Sciatic nerve (tissue), 2 donors: ENCODE results near the gene MVP. TPM values are rescaled to one million over a fixed set of nuclear protein-coding genes. Genes with fewer than 3 reads are reported as not detected.
"Not testable (repeated sequence)": the region's sequence is repeated elsewhere in the genome, so short reads cannot be mapped to it uniquely, and the experiment has no call there.

Experiments
- ATAC-seq: fragments of 200-7000 bp; cut with Tn5 transposase; one replicate; pipeline ENCODE4 v1.9.1; 2020; ENCODE audit warnings: mild to moderate bottlenecking, moderate library complexity
- DNase-seq: peaks from one replicate; pipeline ENCODE4 v3.0.0-alpha.2; 2020; ENCODE audit warnings: low spot score
- intact Hi-C: fragments of 100-400 bp; cut with DNase I; formaldehyde crosslinking; loops from one replicate; pipeline ENCODE4 v1.14.2; 2022
- total RNA-seq: library from RNA; stranded (reverse); fragmentation: NEBNext Ultra II Directional; extraction: Animal tissue kit (Norgen Biotek cat#: 25700); gene quantifications from one replicate; pipeline ENCODE4 v1.2.1, GENCODE V29; 2021
- donor health status: DM: no; HTN: no; CAD: no.
- donor health status: DM: no; HTN: no; CAD: no.

The MVP gene
- total RNA-seq, 1 donor from 2014 or later, result 123 TPM

DNA sequence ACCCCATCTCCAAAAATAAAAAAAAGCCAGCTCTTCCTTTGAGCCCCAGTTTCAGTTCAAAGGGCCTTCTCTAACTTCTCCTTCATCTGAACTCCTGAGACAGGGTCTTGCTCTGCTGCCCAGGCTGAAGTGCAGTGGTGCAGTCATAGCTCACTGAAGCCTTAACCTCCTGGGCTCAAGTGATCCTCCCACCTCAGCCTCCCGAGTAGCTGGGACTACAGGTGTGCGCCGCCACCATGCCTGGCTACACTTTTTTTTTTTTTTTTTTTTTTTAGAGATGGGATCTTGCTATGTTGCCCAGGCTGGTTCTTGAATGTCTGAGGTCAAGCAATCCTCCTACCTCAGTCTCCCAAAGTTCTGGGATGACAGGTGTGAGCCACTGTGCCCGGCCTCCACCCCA is 13.0 kb downstream of the MVP start:
- DNase-seq, ATAC-seq, intact Hi-C loops: not testable (repeated sequence)

DNA sequence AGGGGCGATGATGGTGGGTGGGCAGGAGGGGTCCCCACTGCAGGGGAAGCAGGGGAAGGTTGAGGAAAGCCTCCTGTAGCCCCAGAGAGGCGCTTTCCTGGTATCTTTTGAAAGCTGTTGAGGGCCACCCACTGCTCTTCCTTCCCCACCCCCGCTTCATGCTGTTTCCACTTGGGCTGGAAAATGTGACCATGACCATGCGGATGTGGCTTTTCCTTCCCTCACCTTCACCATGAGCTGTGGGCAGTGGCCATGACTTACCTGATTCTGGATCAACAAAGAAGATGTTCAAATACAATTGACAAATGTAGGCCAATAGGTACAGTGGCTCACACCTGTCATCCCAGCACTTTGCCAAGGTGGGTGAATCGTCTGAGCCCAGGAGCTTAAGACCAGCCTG is 13.8 kb downstream of the MVP start:
- ATAC-seq, result no peak
- intact Hi-C loops, result no loop called here
- DNase-seq, result no peak

DNA sequence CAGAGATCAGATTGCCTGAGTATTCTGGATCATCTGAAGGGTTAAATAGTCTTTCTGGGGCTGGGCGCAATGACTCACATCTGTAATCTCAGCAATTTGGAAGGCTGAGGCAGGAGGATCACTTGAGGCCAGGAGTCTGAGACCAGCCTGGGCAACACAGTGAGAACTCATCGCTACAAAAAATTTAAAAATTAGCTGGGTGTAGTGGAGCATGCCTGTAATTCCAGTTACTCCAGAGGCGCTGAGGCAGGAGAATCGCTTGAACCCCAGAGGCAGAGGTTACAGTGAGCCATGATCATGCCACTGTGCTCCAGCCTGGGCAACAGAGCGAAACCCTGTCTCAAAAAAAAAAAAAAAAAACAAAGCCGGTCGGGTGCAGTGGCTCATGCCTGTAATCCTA is 15.7 kb downstream of the MVP start:
- intact Hi-C loops, result no loop called here
- ATAC-seq, result no peak
- DNase-seq, result no peak

DNA sequence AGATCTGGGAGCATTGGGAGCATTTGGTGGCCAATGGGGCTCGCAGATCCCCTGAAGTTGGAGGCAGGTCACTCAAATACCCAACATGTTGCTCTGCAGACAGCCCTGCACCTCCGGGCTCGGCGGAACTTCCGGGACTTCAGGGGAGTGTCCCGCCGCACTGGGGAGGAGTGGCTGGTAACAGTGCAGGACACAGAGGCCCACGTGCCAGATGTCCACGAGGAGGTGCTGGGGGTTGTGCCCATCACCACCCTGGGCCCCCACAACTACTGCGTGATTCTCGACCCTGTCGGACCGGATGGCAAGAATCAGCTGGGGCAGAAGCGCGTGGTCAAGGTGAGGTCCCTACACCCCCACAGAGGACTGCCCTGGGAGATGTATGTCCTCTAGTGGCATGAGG is 16.4 kb downstream of the MVP start:
- no peak for ATAC-seq
- intact Hi-C loops, result no loop called here
- DNase-seq, result no peak

DNA sequence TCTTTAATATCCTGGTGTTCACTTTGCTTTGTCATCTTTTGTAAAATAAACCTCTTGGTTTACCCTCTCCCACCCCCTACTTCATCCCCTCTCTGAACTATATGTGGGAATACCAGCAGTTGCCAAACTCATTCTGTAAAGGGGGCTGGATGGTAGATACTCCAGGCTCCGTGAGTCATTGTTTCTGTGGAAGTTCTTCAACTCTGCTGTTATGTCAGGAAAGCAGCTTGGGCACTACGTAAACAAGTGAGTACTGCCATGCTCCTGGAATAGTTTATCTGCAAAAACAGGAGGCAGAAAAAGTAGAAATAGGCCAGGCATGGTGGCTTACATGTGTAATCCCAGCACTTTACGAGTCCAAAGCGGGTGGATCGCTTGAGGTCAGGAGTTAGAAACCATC is 17.6 kb downstream of the MVP start:
- DNase-seq (no peak), ATAC-seq (no peak)
- intact Hi-C loops, result no loop called here

DNA sequence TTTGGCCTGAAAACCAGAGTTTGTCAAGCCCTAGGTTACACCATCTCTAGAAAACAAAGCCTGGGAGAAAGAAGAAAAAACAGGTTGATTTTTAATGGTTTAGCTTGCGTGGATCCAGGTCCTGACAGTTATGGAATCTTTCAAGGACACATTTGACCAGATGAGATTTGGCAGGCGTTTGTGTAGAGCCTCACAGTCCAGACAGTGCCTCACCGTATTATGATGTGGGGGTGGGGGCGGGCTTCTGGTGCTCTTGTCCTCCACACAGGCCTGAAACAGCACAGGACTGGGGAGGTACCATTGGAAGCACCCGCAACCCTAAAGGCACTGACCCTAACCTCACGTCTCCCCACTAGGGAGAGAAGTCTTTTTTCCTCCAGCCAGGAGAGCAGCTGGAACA is 19.6 kb downstream of the MVP start:
- no peak for ATAC-seq
- no peak for DNase-seq
- intact Hi-C loops, result no loop called here

DNA sequence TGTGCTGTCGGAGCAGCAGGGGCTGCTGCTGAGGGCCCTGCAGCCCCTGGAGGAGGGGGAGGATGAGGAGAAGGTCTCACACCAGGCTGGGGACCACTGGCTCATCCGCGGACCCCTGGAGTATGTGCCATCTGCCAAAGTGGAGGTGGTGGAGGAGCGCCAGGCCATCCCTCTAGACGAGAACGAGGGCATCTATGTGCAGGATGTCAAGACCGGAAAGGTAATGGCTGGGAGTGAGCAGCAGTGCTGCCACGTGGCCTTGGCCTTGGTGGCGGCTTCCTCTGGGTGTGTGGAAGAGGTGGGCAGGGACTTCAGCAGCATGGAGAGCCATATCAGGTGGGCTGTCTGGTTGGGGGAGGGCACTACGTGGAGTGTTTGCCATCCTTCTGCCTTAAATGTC is 20.0 kb downstream of the MVP start:
- DNase-seq (no peak), ATAC-seq (no peak)
- intact Hi-C loops, result no loop called here

DNA sequence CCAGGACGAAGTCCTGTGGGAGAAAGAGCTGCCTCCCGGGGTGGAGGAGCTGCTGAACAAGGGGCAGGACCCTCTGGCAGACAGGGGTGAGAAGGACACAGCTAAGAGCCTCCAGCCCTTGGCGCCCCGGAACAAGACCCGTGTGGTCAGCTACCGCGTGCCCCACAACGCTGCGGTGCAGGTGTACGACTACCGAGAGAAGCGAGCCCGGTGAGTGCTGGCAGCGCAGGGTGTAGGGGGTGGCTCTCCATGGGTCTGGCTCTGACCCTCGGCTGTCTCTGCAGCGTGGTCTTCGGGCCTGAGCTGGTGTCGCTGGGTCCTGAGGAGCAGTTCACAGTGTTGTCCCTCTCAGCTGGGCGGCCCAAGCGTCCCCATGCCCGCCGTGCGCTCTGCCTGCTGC is 21.4 kb downstream of the MVP start:
- no peak for ATAC-seq

DNA sequence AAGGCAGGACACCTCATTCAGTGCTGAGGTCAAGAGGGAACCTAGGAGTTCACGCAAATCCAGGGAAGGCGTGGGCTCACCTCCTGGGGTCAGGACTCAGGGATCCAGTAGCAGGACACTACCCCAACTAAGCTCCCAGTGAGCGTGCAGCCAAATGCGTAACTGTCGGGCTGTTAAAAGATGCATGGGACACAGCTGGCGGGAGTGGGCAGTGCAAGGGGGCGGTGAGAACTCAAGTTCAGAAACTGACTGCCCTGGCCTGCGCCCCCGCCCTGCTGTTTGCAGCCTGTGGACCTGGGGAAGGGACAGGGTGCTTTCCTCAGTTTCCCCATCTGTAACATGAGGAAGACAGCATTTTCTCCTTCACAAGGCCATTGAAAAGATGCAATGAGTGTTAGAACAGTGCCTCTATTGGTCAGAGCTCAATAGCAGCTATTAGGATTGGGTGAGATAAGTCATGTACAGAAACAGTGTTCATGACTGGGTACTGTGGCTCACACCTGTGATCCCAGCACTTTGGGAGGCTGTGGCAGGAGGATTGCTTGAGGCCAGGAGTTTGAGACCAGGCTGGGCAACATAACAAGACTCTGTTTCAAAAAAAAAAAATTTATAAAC is 22.6 kb downstream of the MVP start:
- intact Hi-C loops, result no loop called here
- ATAC-seq, result no peak
- DNase-seq, result no peak

More for the DNA sequence above, 21.4 kb downstream of the MVP start:
- no peak for DNase-seq
- intact Hi-C loops, result no loop called here

DNA sequence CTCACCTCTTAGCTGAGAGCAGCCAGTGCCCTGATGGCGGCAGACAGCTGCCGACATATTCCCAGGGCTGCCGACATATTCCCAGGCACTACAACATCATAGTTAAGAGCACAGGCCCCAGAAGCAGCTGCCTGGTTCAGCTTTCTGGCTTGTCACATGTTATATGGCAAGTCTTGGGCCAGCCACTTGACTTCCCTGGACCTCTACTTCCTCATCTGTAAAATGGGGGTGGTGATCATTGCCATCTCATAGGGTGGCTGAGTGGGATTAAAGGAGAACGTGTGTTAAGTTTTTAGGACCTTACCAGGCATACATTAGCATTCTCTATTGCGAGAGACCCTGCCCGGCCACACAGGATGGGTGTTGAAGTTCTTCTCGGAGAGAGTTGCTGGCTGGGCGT is 23.7 kb downstream of the MVP start:
- DNase-seq (no peak), ATAC-seq (no peak)
- intact Hi-C loops, result no loop called here

DNA sequence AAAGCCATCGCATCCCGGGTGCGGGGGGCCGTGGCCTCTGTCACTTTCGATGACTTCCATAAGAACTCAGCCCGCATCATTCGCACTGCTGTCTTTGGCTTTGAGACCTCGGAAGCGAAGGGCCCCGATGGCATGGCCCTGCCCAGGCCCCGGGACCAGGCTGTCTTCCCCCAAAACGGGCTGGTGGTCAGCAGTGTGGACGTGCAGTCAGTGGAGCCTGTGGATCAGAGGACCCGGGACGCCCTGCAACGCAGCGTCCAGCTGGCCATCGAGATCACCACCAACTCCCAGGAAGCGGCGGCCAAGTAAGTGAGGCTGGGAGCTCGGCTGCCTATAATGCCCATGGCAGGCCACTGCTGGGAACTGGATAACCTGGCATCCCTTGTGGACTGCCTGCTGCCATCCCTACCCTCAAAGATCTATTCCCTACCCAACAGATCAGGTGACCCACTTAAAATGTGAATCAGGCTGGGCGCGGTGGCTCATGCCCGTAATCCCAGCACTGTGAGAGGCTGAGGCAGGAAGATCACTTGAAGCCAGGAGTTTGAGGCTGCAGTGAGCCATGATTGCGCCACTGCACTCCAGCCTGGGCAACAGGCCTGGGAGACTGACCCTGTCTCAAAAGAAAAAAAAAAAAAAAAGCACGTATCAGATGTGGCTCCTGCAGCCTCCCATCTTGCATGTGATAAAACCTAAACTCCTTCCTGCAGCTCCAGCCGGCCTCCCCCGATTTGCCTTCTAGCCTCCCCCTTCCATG is 24.5 kb downstream of the MVP start:
- no peak for DNase-seq
- intact Hi-C loops, result no loop called here
- ATAC-seq, result peak; percentile 30

DNA sequence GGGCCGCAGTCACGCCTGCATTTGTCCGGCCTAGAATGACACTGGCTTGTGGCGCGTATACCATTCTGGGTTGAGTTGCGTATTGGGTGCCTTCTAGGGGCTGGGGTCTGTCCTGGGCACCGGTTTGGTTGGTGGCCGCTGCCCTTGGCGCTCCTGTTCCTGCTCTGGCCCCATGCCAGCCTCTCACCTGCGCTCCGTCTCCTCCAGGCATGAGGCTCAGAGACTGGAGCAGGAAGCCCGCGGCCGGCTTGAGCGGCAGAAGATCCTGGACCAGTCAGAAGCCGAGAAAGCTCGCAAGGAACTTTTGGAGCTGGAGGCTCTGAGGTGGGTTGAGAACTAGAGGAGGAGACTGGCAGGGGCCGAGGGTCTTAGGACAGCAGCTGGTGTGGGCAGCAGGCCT is 25.4 kb downstream of the MVP start:
- no peak for DNase-seq
- intact Hi-C loops, result no loop called here
- no peak for ATAC-seq

DNA sequence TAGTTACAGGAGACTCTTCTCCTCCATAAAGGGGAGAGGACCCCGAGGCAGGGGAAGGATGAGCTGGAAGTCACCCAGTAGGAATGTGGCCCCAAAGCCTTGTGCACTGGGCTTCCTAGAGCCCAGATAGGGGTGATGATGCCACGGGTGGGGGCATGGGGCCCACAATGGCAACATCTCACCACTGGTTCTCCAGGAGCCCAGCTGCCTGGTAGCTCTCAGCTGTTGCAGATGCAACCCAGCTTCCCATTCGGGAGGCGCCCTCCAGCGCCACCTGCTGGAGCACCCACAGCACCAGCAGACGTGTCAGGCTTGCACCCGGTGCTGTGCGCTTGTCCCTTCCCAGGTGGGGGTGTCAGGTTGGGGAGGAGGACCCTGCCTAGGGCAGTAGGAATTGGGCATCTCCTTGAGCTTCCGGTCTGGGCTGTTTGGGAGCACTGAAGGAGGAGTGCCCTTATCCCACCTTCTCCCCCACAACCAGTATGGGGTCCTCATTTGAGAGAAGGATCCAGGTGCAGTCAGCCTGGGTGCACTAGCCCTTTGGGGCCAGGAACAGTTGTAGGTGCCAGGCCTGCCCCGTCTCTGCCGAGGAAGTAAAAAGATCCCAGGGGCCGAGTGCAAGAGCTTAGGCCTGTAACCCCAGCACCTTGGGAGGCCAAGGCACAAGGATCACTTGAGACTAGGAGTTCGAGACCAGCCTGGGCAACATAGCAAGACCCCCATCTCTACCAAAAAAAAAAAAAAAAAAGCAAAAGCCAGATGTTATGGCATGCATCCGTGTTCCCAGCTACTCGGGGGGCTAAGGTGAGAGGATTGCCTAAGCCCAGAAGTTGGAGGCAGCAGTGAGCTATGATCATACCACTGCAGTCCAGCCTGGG is 28.4 kb downstream of the MVP start:
- DNase-seq (peak; percentile 89), ATAC-seq (peak; percentile 82)
- intact Hi-C loops, result no loop called here

DNA sequence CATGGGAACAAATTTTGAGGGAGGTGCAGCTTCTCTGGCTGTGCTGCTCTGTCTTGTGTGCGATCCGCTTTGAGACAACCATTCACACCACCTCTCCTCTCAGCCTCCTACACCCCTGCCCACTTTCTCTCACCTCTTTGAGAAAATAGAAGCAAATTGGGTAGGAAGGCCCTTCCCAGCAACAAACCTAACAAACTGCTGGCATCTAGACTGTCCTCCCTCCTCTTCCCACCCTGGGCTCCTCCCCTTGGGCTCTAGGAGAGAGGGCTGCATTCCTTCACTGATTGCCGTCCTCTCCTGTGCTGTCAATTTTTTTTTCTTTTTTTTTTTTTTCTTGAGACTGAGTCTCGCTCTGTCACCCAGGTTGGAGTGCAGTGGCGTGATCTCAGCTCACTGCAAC is 29.2 kb downstream of the MVP start:
- intact Hi-C loops, result no loop called here
- DNase-seq, result no peak
- ATAC-seq, result peak; percentile 54

DNA sequence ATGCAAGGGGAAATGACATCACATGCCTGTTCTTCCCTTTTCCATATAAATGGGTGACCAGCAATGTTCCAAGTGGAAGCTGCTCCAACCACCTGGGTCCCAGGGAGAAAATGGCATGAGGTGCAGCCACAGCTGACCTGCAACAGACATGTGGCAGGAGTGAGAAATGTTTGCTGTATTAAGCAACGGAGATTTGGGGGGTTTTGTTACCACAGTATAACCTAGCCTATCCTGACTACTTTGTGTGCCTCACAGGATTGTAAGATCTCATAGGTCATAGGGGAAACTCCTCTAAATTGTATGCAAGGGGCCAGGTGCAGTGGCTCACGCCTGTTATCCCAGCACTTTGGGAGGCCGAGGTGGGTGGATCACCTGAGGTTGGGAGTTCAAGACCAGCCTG is 30.7 kb downstream of the MVP start:
- ATAC-seq, result no peak
- intact Hi-C loops, result loop anchor here (10.0 kb wide), 2 partner anchors 54 to 154 kb away; partner anchors contain the start of gene ASPHD1

DNA sequence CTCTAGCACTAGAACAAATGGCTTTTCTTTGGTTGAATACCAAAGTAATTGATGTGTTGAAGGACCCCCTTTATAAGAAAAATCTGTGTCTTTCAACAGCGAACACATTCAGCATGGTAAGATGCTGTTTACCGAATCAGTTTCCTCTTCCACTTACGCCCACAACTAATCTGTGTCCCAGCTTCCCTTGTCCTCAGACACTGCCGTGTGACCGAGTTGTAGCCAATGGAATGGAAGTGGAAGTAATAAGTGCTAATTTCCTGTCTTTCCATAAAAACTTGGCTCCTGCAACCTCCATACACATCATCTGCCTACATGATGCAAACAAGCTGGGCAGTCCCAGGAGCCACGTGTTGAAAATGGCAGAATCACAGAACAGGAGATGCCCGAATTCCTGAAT is 32.4 kb downstream of the MVP start:
- intact Hi-C loops, result loop anchor here (10.0 kb wide), 2 partner anchors 52 to 152 kb away; partner anchors contain the start of gene ASPHD1
- DNase-seq (no peak), ATAC-seq (no peak)

More for the DNA sequence above, 30.7 kb downstream of the MVP start:
- no peak for DNase-seq

DNA sequence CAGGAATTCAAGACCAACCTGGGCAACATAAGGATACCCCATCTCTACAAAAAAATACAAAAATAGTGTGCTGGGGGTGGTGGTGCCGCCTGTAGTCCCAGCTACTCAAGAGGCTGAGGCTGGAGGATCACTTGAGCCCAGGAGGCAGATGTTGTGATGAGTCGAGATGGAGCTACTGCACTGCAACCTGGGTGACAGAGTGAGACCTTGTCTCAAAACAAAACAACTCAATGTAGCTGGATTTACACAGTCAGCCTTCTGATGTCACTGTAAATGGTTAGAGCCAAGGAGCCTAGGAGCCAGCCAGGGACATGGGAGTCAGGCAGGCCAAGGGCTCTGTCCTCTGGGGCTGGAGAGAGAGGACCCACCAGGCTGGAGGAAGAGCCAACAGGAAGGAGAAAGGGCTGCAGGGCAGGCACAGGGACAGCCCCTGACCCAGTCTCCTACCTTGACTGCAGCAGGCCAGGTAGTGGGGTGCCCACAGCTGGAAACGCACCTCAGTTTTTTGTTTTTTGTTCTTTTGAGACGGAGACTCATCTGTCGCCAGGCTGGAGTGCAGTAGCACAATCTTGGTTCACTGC is 34.3 kb downstream of the MVP start:
- no peak for DNase-seq
- no peak for ATAC-seq
- intact Hi-C loops, result loop anchor here (10.0 kb wide), 2 partner anchors 50 to 150 kb away; partner anchors contain the start of gene ASPHD1

DNA sequence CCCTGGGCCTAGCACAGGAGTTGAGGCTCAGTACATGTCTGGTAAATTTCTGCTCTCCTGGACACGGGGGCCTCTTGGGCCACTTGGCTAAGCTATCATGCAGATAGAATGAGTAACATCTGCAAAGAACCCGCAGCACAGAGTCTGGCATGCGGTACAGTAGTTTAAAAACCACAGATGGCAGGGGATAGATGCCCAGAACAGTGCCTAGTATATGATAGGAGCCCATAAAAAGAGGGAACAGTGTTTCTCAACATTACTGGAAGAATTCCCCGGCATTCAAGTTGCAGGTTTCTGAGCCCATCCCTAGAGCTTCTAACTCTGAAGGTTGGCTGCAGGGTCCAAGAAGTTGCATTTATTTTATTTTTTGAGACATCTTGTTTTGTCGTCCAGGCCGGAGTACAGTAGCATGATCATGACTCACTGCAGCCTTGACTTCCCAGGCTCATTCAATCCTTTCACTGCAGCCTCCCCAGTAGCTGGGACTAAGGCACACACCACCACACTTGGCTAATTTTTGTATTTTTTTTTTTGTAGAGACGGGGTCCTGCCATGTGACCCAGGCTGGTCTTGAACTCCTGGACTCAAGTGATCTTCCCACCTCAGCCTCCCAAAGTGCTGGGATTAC is 37.0 kb downstream of the MVP start:
- ATAC-seq (no peak), DNase-seq (no peak)
- intact Hi-C loops, result loop anchor here (10.0 kb wide), 2 partner anchors 48 to 148 kb away; partner anchors contain the start of gene ASPHD1
